Skeletal muscle tissue (tissue), 4 donors: ENCODE measurements around the gene RAPGEF2. TPM values are rescaled to one million over a fixed set of nuclear protein-coding genes. Genes with fewer than 3 reads are reported as not detected.
"Not testable (repeated sequence)": the region's sequence is repeated elsewhere in the genome, so short reads cannot be mapped to it uniquely, and the experiment has no call there.

Experiments
- H3K27ac ChIP-seq: one replicate; pipeline ENCODE4 v1.7.0; 2013; ENCODE audit warnings: mild to moderate bottlenecking, low read depth, low read length, inconsistent platforms
- H3K27me3 ChIP-seq, 3 donors: one replicate each; pipeline ENCODE4 v1.7.0; 2013; ENCODE audit warnings: low read length in 3 of 3; ENCODE audit not compliant: control insufficient read depth in 3 of 3, insufficient read depth in 3 of 3
- H3K36me3 ChIP-seq, 3 donors: one replicate each; pipeline ENCODE4 v1.7.0; 2013; ENCODE audit warnings: low read length in 3 of 3; ENCODE audit not compliant: control insufficient read depth in 3 of 3, insufficient read depth in 3 of 3
- H3K4me1 ChIP-seq, 3 donors: one replicate each; pipeline ENCODE4 v1.7.0; 2013; ENCODE audit warnings: low read length in 3 of 3, mild to moderate bottlenecking in 3 of 3; ENCODE audit not compliant: control insufficient read depth in 3 of 3, insufficient read depth in 3 of 3
- H3K4me3 ChIP-seq, 3 donors: one replicate each; pipeline ENCODE4 v1.7.0; 2013; ENCODE audit warnings: low read length in 3 of 3
- H3K9ac ChIP-seq, 3 donors: one replicate each; pipeline ENCODE4 v1.7.0; 2013; ENCODE audit warnings: low read length in 3 of 3, mild to moderate bottlenecking in 3 of 3, moderate library complexity in 2 of 3, low read depth in 1 of 3
- H3K9me3 ChIP-seq, 3 donors: one replicate each; pipeline ENCODE4 v1.7.0; 2013; ENCODE audit warnings: low read length in 3 of 3; ENCODE audit not compliant: control insufficient read depth in 3 of 3
- total RNA-seq: library from RNA; depleted of rRNA; stranded (reverse); fragments of >200 nt; gene quantifications from one replicate; pipeline ENCODE4 v1.2.3, GENCODE V29; 2014
- donor health status: Osteomylitis.

RAPGEF2 gene
- total RNA-seq, 1 donor from 2014 or later: 46.4 TPM

DNA sequence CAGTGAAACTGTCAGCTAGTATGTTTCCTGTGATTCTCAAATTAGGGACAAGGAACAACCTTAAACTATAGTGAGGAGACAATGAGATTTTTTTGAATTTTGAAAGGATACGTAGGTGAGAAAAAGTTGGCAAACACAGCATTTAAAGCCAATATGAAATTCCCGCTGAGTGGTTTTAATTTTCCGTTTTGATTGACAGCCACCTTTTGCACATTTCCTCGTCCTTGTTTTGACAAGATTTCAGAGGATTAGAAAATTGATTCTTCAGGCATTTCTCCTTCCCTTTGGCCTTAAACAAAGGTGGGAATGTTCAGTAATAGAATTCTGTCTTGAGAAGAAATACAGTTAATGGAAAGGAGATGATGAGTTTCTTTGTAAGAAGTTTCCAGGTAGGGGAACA, 52.2 kb downstream of the RAPGEF2 start:
- H3K9ac ChIP-seq: no peak overlapping the region
- no peaks in the 10 kb centered on the region for H3K36me3 ChIP-seq
- H3K9me3 ChIP-seq: no peaks in the 10 kb centered on the region
- no peak overlapping the region for H3K4me3 ChIP-seq
- H3K27me3 ChIP-seq: no peaks in the 10 kb centered on the region
- no peak overlapping the region for H3K27ac ChIP-seq
- peaks cover 8 to 24% (median 16%) of the 10 kb centered on the region in 3 donors for H3K4me1 ChIP-seq

- Histone ChIP-seq H3K27me3 (no peaks in the 10 kb centered on the region), H3K36me3 (no peaks in the 10 kb centered on the region), H3K4me3 (no peak overlapping the region), H3K9me3 (no peaks in the 10 kb centered on the region), H3K27ac (no peak overlapping the region), H3K9ac (no peak overlapping the region), H3K4me1 (peaks cover 13 to 16% (median 14%) of the 10 kb centered on the region in 3 donors)
Observed at GRCh38 chr4:159158083-159158617, 55.3 kb downstream of the RAPGEF2 start.

DNA sequence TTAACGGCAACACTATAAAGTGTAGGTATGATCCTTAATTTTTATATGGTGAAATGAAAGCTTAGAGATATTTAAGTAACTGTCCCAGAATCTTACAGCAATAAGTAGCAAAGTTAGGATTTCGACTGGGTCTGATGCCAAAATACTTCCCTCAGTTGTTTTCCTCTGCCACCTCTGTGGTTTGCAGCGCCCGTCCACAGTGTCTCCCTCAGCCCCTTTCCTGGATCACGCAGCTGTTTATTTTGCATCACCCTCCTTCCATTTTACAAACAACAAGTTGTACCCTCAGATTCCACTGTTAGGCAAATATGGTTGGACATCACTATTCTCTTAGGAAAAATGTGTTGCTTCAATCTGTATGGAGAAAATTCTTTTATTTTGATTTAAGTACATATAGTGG, 56.1 kb downstream of the RAPGEF2 start:
- no peaks in the 10 kb centered on the region for H3K27me3 ChIP-seq

DNA sequence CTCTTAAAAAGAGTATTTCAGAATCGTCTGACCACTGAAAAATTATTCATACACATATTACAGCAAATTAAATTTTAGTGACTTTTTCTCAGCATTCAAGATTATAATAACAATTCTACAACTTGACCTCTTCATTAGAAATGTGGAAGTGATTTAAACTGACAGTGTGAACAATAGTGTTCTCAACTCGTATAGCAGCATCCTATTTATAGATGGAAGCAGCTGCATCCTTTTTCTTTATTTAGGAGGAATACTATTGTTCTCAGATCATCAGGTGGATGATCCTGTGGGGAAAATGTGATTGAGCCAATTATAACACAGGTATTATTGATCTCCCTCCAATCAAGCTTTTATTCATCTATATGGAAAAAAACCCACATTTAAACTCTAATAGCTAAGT, 56.7 kb downstream of the RAPGEF2 start:
- Histone ChIP-seq H3K9me3 (no peaks in the 10 kb centered on the region), H3K27ac (no peak overlapping the region), H3K4me3 (no peak overlapping the region), H3K9ac (no peak overlapping the region), H3K36me3 (no peaks in the 10 kb centered on the region), H3K4me1 (peaks cover 11 to 16% (median 12%) of the 10 kb centered on the region in 3 donors), H3K27me3 (no peaks in the 10 kb centered on the region)

More for the DNA sequence above, 56.1 kb downstream of the RAPGEF2 start:
- no peak overlapping the region for H3K27ac ChIP-seq
- H3K9me3 ChIP-seq: no peaks in the 10 kb centered on the region
- no peak overlapping the region for H3K9ac ChIP-seq
- H3K4me3 ChIP-seq: no peak overlapping the region
- H3K36me3 ChIP-seq: no peaks in the 10 kb centered on the region
- H3K4me1 ChIP-seq: peaks cover 13 to 16% (median 14%) of the 10 kb centered on the region in 3 donors

DNA sequence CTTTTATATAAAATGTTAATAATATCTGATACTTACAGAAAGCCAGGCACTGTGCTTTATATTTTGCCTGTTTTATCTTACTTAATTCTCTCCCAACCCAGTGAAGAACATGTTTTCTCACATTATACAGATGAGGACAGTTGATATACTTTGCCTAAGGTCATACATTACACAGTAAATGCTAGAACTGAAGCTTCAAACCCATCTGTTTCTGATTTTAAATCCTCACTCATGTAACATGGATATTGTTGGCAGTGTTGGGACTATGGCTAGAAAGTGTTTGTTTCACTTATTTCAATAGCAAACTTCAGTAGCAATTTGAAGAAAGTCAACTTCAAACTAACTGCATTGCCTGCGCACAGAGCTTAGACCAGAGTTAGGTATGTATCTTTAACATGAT, 57.4 kb downstream of the RAPGEF2 start:
- Histone ChIP-seq H3K27me3 (no peaks in the 10 kb centered on the region), H3K9ac (no peak overlapping the region), H3K36me3 (no peaks in the 10 kb centered on the region), H3K4me3 (no peak overlapping the region), H3K4me1 (peaks cover 7 to 16% (median 12%) of the 10 kb centered on the region in 3 donors), H3K27ac (no peak overlapping the region), H3K9me3 (no peaks in the 10 kb centered on the region)

DNA sequence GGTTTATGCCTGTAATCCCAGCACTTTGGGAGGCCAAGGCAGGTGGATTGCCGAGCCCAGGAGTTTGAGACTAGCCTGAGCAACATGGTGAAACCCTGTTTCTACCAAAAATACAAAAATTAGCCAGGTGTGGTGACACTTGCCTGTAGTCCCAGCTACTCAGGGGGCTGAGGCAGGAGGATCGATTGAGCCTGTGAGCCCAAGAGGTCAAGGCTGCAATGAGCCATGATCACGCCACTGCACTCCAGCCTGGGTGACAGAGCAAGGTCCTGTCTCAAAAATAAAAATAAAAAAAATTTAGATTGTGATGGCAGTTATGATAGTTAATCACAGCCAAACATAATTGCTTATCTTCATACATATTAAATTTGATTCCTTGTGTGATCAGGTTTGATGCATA, 58.6 kb downstream of the RAPGEF2 start:
- not testable (repeated sequence) for H3K27me3 ChIP-seq, H3K9ac ChIP-seq, H3K27ac ChIP-seq, H3K36me3 ChIP-seq, H3K9me3 ChIP-seq, H3K4me3 ChIP-seq
- H3K4me1 ChIP-seq: peaks cover 5 to 16% (median 12%) of the 10 kb centered on the region in 3 donors

DNA sequence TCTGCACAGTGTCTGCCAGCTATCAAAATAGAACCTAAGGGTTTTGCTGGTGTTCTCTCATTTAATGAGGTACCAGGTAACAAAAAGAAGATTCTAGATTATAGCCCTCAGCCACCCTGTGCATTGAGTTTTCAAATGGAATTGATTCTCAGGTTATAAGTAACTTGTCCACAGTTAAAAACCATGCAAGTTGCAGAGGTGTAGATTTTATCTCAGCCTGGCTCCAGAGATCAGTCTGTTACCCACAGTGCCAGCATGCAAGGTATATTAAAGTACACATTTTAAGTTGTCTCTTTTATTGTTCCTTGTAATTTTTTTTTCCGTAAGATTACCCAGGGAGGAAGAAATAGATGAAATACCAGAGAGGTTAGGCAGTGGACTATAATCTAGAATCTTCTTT, 59.7 kb downstream of the RAPGEF2 start:
- Histone ChIP-seq H3K4me1 (peaks cover 0 to 11% (median 9%) of the 10 kb centered on the region in 3 donors), H3K9me3 (no peaks in the 10 kb centered on the region), H3K9ac (no peak overlapping the region), H3K36me3 (no peaks in the 10 kb centered on the region), H3K27me3 (no peaks in the 10 kb centered on the region), H3K4me3 (no peak overlapping the region), H3K27ac (no peak overlapping the region)

DNA sequence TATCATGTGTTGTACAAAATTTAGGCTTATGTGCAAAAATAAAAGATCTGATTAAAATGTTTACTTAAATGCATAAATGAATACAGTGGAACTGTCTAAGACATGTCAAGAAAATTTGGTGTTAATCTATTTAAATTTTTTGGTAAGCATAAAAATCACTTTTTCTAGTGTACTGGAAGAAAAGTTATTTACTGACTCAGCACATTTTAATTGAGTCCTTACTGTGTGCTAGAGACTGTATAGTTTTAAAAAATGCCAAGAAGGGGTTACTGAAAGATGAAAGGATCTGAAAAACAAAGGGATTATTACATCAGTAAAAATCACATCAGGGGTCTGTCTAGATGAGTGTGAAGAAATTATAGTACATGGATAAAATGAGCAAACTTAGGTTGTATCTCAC, 60.6 kb downstream of the RAPGEF2 start:
- peaks cover 0 to 8% (median 6%) of the 10 kb centered on the region in 3 donors for H3K4me1 ChIP-seq
- no peak overlapping the region for H3K27ac ChIP-seq
- H3K9ac ChIP-seq: no peak overlapping the region
- no peaks in the 10 kb centered on the region for H3K27me3 ChIP-seq
- H3K9me3 ChIP-seq: no peaks in the 10 kb centered on the region
- H3K36me3 ChIP-seq: no peaks in the 10 kb centered on the region
- H3K4me3 ChIP-seq: no peak overlapping the region

GRCh38 chr4:159169404-159170302, 66.8 kb downstream of the RAPGEF2 start:
- H3K4me3 ChIP-seq: no peak overlapping the region
- no peak overlapping the region for H3K9ac ChIP-seq
- peaks cover 2 to 6% (median 5%) of the 10 kb centered on the region in 3 donors for H3K4me1 ChIP-seq

GRCh38 chr4:159171287-159171686, 68.4 kb downstream of the RAPGEF2 start:
- Histone ChIP-seq H3K27me3 (no peaks in the 10 kb centered on the region), H3K9me3 (no peaks in the 10 kb centered on the region), H3K4me1 (peaks cover 10 to 20% (median 16%) of the 10 kb centered on the region in 3 donors), H3K36me3 (no peaks in the 10 kb centered on the region), H3K27ac (no peak overlapping the region), H3K4me3 (no peak overlapping the region), H3K9ac (no peak overlapping the region)

More at GRCh38 chr4:159169404-159170302, 66.8 kb downstream of the RAPGEF2 start:
- Histone ChIP-seq H3K36me3 (no peaks in the 10 kb centered on the region), H3K27me3 (no peaks in the 10 kb centered on the region), H3K9me3 (no peaks in the 10 kb centered on the region), H3K27ac (no peak overlapping the region)
